Right atrium auricular region (tissue), 2 donors: ENCODE data around the gene EPHA5. TPM values are rescaled to one million over a fixed set of nuclear protein-coding genes. Genes with fewer than 3 reads are reported as not detected.

ENCODE experiments used
- DNase-seq: peaks from one replicate; pipeline ENCODE4 v3.0.0-alpha.2; 2019; ENCODE audit warnings: low spot score
- H3K27ac ChIP-seq, 2 donors: fragments of 200-600 bp; sonication (generic); 1 replicate in 1 of 2; 2 replicates in 1 of 2; pipeline ENCODE4 v1.5.1; 2016 to 2019
- H3K27me3 ChIP-seq, 2 donors: fragments of 200-600 bp; sonication (generic); one replicate each; pipeline versions ENCODE4 v1.5.1 to v1.6.0; 2017 to 2019
- H3K36me3 ChIP-seq: fragments of 200-600 bp; sonication (generic); one replicate; pipeline ENCODE4 v1.5.1; 2016
- H3K4me1 ChIP-seq, 2 donors: fragments of 200-600 bp; sonication (generic); one replicate each; pipeline versions ENCODE4 v1.5.1 to v1.6.0; 2017 to 2019
- H3K4me3 ChIP-seq, 2 donors: fragments of 200-600 bp; sonication (generic); 1 replicate in 1 of 2; 2 replicates in 1 of 2; pipeline ENCODE4 v1.5.1; 2017 to 2019; ENCODE audit warnings: mild to moderate bottlenecking in 1 of 2, moderate library complexity in 1 of 2
- H3K9me3 ChIP-seq, 2 donors: fragments of 200-600 bp; sonication (generic); one replicate each; pipeline ENCODE4 v1.5.1; 2019
- CTCF ChIP-seq, 2 donors: fragments of 200-600 bp; sonication (generic); IDR thresholded peaks; one replicate each; pipeline ENCODE4 v1.5.1; 2019; ENCODE audit warnings: antibody characterized with exemption in 2 of 2
- total RNA-seq, 2 donors: library from RNA; depleted of rRNA; stranded (reverse); fragments of >200 nt; gene quantifications; one replicate each; pipeline ENCODE4 v1.1.0, GENCODE V29; 2016

EPHA5 gene
- total RNA-seq, 2 donors from 2014 or later: 0.24 to 9.8 TPM

GRCh38 chr4:65669111-65670019 lies 924 bp downstream of the EPHA5 start:
- Histone ChIP-seq H3K9me3 (no peaks in the 10 kb centered on the region), H3K36me3 (no peaks in the 10 kb centered on the region), H3K4me1 (peaks cover 0 to 14% of the 10 kb centered on the region in 2 donors), H3K27ac (peak overlapping the region; percentile 82 to 83), H3K27me3 (no peaks in the 10 kb centered on the region), H3K4me3 (peak overlapping the region; percentile 52 to 59)
- no peak for TF ChIP-seq CTCF (IDR thresholded peaks at IDR 0.05)
- no peak for DNase-seq

- no peak for DNase-seq
- Histone ChIP-seq H3K4me1 (peaks cover 0 to 14% of the 10 kb centered on the region in 2 donors), H3K9me3 (no peaks in the 10 kb centered on the region), H3K27ac (peak overlapping the region; percentile 82 to 83), H3K27me3 (no peaks in the 10 kb centered on the region), H3K36me3 (no peaks in the 10 kb centered on the region), H3K4me3 (peak overlapping the region; percentile 52 to 59)
- TF ChIP-seq CTCF (IDR thresholded peaks at IDR 0.05): no peak
Observed at GRCh38 chr4:65668201-65669089, 1.8 kb downstream of the EPHA5 start.

- Histone ChIP-seq H3K36me3 (no peaks in the 10 kb centered on the region), H3K27me3 (no peaks in the 10 kb centered on the region)
- no peak for TF ChIP-seq CTCF (IDR thresholded peaks at IDR 0.05)
Observed at GRCh38 chr4:65667506-65668041, 2.7 kb downstream of the EPHA5 start.

GRCh38 chr4:65665771-65666523 lies 4.3 kb downstream of the EPHA5 start:
- Histone ChIP-seq H3K4me1 (peaks cover 0 to 14% of the 10 kb centered on the region in 2 donors), H3K27me3 (no peaks in the 10 kb centered on the region), H3K4me3 (no peak overlapping the region), H3K36me3 (no peaks in the 10 kb centered on the region), H3K27ac (peak overlapping the region; percentile 37 to 82), H3K9me3 (no peaks in the 10 kb centered on the region)
- no peak for TF ChIP-seq CTCF (IDR thresholded peaks at IDR 0.05)
- DNase-seq: no peak

More at GRCh38 chr4:65667506-65668041, 2.7 kb downstream of the EPHA5 start:
- no peak for DNase-seq
- no peaks in the 10 kb centered on the region for H3K9me3 ChIP-seq
- H3K4me3 ChIP-seq: peak overlapping the region; percentile 52 to 59
- H3K27ac ChIP-seq: peak overlapping the region; percentile 82 to 83
- H3K4me1 ChIP-seq: peaks cover 0 to 14% of the 10 kb centered on the region in 2 donors

GRCh38 chr4:65661471-65661870 lies 8.8 kb downstream of the EPHA5 start:
- H3K36me3 ChIP-seq: no peaks in the 10 kb centered on the region
- DNase-seq: no peak
- H3K9me3 ChIP-seq: no peaks in the 10 kb centered on the region
- no peaks in the 10 kb centered on the region for H3K4me1 ChIP-seq
- H3K27ac ChIP-seq: peak overlapping the region; percentile 35 to 75
- H3K27me3 ChIP-seq: no peaks in the 10 kb centered on the region
- no peak overlapping the region for H3K4me3 ChIP-seq
- TF ChIP-seq CTCF (IDR thresholded peaks at IDR 0.05): no peak
